Retinal pigment epithelial cell (primary cell): ENCODE results near the gene OMA1.

Source experiments
- DNase-seq: peaks from one replicate; pipeline ENCODE4 v3.0.0-alpha.2; 2010; ENCODE audit warnings: low read depth
- H3K4me3 ChIP-seq: 2 replicates; pipeline ENCODE4 v1.5.1; 2011; ENCODE audit warnings: mild to moderate bottlenecking, low read length, control low read depth, moderate library complexity
- CTCF ChIP-seq: conservative IDR thresholded peaks from 2 replicates; pipeline ENCODE4 v1.5.1; 2011; ENCODE audit warnings: low read depth, low read length, control low read depth, inconsistent platforms

Gene OMA1

DNA sequence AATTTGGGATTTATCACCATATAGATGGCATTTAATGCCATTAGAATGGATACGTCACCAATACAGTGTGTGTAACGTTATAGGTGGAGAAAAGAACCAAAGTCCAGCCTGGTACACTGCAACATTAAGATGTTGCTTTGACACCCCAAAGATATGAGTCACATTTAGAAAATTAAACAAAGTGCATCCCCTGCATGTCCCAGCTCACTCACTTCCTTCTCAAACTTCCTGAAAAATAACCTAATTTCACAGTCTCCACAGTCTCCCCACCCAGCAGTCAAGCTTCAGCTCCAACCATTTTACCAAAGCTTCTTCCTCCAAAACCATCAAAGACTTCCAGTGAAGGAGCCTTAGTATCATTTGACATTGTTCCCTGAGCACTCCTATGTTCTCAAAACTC, 111.9 kb downstream of the OMA1 start:
- DNase-seq: no peak
- no peak for TF ChIP-seq CTCF
- no peak overlapping the region for H3K4me3 ChIP-seq

DNA sequence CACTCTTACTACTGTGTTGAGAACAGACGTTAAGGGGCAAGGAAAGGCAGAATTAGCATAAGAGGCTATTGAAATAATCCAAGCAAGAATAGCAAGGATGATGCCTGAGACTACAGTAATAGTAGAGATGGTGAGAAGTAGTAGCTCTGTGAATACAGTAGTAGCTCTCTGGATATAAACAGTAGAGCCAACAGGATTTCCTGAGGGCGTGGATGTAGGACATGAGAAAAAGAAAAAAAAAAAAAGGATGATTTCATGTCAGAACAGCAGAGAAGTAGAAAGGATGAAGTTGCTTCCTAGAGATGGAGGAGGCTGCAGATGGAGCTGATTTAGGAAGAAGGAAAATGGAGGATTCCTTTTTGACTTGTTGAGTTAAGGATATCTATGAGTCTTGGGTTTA, 112.3 kb downstream of the OMA1 start:
- DNase-seq: no peak
- no peak overlapping the region for H3K4me3 ChIP-seq
- TF ChIP-seq CTCF: no peak

- TF ChIP-seq CTCF: peak; percentile 30
- H3K4me3 ChIP-seq: no peak overlapping the region
- DNase-seq: peak; percentile 84
These were observed 113.5 kb downstream of the OMA1 start for GRCh38 chr1:58432851-58433668.

DNA sequence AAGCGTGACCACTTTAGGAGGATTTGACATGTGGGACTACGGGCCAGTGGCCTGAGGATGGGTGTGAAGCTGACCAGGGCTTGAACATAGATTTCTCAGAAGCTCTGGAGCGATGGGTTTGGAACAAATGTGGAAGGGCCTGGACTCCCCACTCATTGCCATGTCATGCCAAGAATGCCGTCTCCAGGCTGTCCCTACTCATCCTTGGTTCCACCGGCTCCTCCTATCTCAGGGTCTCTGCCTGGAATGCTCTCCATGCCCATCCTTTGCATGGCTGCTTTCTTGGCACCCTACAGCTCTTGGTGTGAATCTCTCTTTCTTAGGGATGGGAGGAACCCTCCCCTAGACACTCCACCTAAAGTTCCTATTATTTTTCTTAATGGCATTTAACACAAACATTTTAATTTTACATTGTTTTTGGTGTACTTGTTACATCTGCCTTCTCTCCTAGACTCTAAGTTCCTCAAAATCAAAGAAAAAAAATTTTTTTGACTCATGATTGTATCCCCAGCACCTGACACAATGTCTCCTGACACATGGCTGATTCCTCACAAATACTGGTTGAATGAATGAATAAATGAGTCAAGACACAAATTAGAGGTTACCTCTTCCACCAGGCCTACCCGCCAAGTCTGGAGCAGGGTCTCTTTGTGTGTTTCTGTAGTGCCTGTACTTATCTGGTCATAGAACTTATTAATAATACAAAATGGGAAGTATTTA, 114.5 kb downstream of the OMA1 start:
- TF ChIP-seq CTCF: no peak
- DNase-seq: no peak
- no peak overlapping the region for H3K4me3 ChIP-seq
